Bronchus fibroblast of lung (primary cell): Measurements from ENCODE around the gene PANK4. TPM values are rescaled to one million over a fixed set of nuclear protein-coding genes. Genes with fewer than 3 reads are reported as not detected.

Experiments
- total RNA-seq: library from RNA; depleted of rRNA; stranded (reverse); fragments of >200 nt; gene quantifications from 2 replicates; pipeline ENCODE4 v1.2.3, GENCODE V29; 2015

PANK4 gene
- 24.9 and 25.6 TPM in 2 replicates for total RNA-seq

DNA sequence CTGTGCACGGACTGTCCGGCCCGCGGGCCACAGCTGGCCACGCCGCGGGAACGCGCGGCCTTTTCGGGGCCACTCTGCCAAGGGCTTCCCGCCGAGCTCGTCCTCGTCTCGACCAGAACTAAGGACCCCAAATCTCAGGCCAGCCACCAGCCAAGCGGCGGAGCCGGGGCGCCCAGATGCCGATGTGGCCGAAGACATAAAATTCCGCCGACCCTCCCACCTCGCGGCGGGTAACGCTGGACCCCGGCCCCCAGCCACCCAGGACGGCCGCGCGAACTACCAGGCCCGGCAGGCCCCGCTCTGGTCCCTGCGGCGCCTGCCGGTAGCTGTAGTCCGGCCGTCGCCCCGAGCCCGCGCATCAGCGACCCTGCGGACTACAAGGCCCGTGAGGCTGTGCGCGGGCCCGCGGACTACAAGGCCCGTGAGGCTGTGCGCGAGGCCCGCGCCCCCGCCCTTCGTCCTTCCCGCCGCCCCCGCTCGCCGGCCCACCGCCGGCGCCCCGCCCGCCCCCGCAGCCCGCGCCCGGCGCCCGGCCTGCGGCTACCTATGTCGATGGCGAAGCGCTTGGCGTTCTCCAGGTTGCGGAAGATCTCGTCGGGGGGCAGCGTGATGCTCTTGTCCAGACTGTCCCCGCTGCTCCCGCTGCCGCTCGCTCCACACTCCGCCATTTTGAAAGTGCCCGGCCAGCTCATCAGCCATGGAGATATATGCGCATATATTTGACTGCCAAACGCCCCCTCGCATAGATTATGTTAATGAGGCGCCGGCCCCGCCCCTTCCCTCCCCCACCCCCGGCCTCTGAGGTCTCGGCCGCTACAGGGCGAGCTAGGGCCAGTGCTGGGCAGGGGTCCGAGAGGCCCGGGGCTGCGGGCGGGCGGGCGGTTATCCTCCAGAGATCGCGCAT lies at the start of gene PANK4:
Gene PANK4, minus strand, starts transcription at position 677 of the 904 bp plus-strand sequence. Its CDS starts 9 bp downstream, at position 668.

DNA sequence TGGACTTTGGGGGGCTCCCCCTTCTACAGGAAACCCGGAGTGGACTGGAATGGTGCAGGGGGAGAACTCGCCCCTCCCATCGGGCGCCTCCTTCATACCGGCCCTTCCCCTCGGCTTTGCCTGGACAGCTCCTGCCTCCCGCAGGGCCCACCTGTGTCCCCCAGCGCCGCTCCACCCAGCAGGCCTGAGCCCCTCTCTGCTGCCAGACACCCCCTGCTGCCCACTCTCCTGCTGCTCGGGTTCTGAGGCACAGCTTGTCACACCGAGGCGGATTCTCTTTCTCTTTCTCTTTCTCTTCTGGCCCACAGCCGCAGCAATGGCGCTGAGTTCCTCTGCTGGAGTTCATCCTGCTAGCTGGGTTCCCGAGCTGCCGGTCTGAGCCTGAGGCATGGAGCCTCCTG lies 29.9 kb upstream of the PANK4 start, which contains the start of gene TNFRSF14:
Gene TNFRSF14, plus strand, starts transcription at position 95 of the 401 bp plus-strand sequence. Its CDS starts 294 bp downstream, at position 389.

DNA sequence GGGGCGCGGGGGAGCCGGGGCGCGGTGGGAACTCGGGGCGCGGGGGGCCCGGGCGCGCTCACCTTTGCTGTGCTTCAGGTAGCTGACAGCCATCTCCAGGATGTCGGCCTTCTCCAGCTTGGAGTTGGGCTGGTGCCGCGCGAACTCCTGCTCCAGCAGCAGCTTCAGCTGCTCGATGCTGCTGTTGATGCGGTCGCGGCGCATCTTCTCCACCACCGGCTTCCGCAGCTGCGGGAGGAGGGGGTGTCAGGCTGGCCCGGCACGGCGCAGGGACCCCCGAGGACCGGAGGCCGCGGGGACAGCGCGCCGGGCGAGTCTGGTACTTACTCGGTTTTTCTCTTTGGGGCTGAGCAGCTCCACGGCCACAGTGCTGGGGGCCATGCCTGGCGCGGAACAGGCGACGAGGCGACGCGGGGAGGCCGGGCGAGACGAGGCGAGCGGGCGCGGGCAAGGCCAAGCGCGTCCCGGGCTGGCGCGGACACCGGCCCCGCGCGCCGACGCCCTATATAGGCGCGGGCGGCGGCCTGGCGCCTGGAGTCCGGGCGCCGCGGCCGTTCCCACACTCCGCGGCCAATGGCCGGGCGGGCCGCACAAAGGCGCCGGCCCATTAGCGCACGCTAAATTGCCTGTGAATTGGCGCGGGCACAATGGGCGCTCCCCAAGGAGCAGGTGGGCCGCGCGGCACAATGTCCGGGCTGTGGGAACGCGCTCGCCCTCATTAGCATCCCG lies 3.6 kb upstream of the PANK4 start, which contains the start of gene HES5:
Gene HES5, minus strand, starts transcription at position 480 of the 729 bp plus-strand sequence. Its CDS starts 99 bp downstream, at position 381.

DNA sequence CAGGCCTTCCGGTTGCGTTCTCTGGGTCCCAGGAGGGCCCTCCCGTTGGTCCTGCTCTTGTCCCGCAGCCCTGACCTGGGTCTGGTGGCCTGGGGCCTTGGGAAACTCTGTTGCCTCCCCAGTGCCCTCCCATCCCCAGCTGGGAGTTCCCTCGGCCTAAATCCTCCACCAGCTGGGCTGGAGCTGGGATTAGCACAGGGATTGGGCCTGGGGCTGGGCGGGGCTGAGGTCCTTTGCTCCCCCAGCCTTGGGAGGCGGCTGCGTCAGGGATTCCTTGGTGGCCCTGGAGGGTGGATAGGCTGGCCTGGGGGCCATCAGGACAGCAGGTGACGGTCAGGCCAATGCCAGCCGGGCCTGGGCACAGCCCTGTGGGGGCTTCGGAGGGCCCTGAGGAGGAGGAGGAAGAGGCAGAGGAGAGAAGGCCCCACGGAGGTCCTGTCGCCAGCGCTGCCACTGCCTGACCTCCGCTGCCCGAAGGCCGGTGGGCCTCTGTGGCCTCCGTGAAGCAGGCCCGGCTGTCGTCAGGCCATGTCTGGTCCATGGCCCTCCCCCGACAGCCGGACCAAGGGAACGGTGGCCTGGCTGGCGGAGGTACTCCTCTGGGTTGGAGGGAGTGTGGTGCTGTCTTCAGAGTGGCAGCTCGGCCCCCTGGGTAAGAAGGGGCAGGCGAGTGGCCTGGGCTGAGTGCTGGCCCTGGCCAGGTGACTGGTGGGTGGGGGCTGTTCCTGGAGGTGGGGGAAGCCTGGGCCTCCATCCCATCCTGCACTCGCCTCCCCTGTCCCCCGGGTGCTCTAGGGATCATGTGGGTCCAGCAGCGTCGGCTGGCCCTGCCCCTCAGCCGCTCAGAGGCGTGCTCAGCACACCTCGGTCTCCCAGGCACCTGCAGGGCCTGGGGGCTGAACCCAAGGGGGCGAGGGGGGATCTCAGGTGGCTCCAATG lies 50.1 kb downstream of the PANK4 start, which contains the start of gene PLCH2:
Gene PLCH2, plus strand, starts transcription at position 229 of the 939 bp plus-strand sequence. Its CDS starts 300 bp downstream, at position 529.

Other genes with a start within 250 kb of the PANK4 start
- 3.7 and 4.0 TPM in 2 replicates for gene MORN1, start 135.0 kb downstream of the PANK4 start, total RNA-seq
- 79.7 and 82.0 TPM in 2 replicates for gene RER1, start 134.8 kb downstream of the PANK4 start, total RNA-seq
- 28.4 and 33.0 TPM in 2 replicates for gene PEX10, start 114.0 kb downstream of the PANK4 start, total RNA-seq
- gene PLCH2, start 50.3 kb downstream of the PANK4 start, total RNA-seq = under 0.01 and 0.15 TPM in 2 replicates
- not detected in 2 replicates for gene HES5, start 3.7 kb upstream of the PANK4 start, total RNA-seq
- 4.5 and 7.7 TPM in 2 replicates for gene TNFRSF14, start 29.8 kb upstream of the PANK4 start, total RNA-seq
- 22.0 and 25.0 TPM in 2 replicates for gene PRXL2B, start 60.2 kb upstream of the PANK4 start, total RNA-seq
- gene MMEL1, start 106.4 kb upstream of the PANK4 start, total RNA-seq = not detected in 2 replicates